ENCODE measurements around the gene CHN2. TPM values are rescaled to one million over a fixed set of nuclear protein-coding genes. Genes with fewer than 3 reads are reported as not detected.

The CHN2 gene
- total RNA-seq, 1 experiment from 2014 or later = 5.1 TPM

DNA sequence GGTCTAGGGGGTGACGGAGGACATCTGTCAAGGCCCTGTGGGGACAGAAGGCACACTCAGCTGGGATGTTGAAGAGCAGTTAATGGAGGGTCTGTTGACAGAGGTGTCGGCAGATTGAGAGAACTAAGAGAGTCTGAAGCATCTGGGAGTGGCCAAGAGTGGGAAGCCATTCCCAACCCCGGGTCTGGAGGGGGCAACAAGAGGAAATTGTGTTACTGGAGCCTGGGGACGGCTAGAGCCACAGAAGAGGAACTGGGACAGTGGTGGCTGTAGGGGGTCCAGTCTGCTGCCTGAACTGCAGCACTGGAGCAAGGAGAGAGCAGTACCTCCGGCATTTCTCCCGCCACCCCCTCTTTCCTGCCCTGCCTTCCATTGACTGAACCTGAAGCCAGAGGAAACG is 136.6 kb downstream of the CHN2 start:
- ChIA-PET POLR2A (no interaction called here), CTCF (interaction anchor here (1.4 kb wide), 1 partner anchor 12 kb away, joined by 3 read pairs; no protein-coding TSS in a partner anchor)
- Mint-ChIP-seq H3K36me3 (ENCODE audit: insufficient read depth, unreplicated experiment) (no peaks in the 10 kb centered on the region), H3K4me3 (ENCODE audit: unreplicated experiment) (no peak overlapping the region), H3K9me3 (ENCODE audit: unreplicated experiment) (no peaks in the 10 kb centered on the region), H3K27ac (ENCODE audit: low read depth, unreplicated experiment) (peak overlapping the region; percentile 19), H3K27me3 (ENCODE audit: insufficient read depth, unreplicated experiment) (no peaks in the 10 kb centered on the region), H3K4me1 (ENCODE audit: insufficient read depth, unreplicated experiment) (peaks cover 20% of the 10 kb centered on the region)
- TF ChIP-seq, protein P1, sequence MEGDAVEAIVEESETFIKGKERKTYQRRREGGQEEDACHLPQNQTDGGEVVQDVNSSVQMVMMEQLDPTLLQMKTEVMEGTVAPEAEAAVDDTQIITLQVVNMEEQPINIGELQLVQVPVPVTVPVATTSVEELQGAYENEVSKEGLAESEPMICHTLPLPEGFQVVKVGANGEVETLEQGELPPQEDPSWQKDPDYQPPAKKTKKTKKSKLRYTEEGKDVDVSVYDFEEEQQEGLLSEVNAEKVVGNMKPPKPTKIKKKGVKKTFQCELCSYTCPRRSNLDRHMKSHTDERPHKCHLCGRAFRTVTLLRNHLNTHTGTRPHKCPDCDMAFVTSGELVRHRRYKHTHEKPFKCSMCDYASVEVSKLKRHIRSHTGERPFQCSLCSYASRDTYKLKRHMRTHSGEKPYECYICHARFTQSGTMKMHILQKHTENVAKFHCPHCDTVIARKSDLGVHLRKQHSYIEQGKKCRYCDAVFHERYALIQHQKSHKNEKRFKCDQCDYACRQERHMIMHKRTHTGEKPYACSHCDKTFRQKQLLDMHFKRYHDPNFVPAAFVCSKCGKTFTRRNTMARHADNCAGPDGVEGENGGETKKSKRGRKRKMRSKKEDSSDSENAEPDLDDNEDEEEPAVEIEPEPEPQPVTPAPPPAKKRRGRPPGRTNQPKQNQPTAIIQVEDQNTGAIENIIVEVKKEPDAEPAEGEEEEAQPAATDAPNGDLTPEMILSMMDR (IDR thresholded peaks at IDR 0.05; ENCODE audit: unreplicated experiment) = no peak
- DNase-seq (ENCODE audit: unreplicated experiment) = no peak
- no TSS peak for BruUV-seq (replicated peaks)
- intact Hi-C loops (cut with micrococcal nuclease) = no loop called here

- no peak overlapping the region for H3K27ac Mint-ChIP-seq (ENCODE audit: low read depth, unreplicated experiment)
- CTCF ChIA-PET = interaction anchor here (1.2 kb wide), 1 partner anchor 144 kb away, joined by 5 read pairs; no protein-coding TSS in a partner anchor
Observed at GRCh38 chr7:29332042-29332811, 137.7 kb downstream of the CHN2 start.

DNA sequence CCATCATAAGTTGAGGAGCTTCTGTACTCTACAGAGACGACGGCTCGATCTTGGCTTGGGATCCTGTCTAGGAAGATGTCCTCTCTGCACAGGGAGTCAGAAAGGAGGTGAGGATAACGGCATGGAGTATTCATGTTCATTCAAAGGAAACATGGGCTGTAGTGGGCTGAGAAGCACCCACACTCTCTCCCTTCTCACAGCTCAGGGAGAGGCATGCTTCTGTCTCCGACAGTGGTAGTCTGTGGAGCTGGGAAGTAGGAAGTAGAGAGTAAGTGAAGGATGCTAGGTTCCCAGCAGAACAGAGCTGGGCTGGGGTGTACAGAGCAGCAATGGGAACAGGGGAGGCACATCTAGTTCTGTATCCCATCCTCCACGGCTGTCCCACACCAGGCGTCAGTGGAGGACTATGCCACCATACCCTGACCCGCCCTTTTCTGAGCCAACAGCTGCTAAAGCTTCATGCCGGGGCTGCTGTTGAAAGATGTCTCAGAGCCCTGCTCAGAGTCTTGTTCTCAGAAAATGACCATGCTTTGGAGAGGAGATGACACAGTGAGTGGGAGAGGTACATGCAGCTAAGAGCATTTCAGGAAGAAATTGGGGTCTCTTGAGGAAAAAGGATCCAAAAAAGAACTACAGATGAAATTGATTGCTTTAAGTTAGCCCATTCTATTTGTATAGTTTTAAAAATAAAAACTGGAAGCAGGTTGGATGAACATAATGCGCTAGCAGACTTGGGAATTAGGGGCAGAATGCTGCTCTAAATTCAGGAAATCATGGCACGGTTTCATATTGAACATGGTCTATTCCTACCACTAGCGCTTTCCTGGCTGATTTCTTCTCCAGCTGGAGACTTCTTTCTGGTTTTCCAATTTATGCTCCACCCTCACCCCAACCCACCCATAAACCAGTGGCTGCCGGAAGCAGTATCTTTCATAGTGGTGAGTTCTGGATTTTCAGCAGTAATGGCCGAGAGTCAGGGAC is 138.6 kb downstream of the CHN2 start:
- H3K4me3 Mint-ChIP-seq (ENCODE audit: unreplicated experiment) = no peak overlapping the region
- H3K27ac Mint-ChIP-seq (ENCODE audit: low read depth, unreplicated experiment) = no peak overlapping the region
- no peaks in the 10 kb centered on the region for H3K27me3 Mint-ChIP-seq (ENCODE audit: insufficient read depth, unreplicated experiment)
- no peaks in the 10 kb centered on the region for H3K9me3 Mint-ChIP-seq (ENCODE audit: unreplicated experiment)
- CTCF ChIA-PET = interaction anchor here (0.6 to 1.2 kb wide), 7 partner anchors 13 to 411 kb away, joined by 3 to 5 read pairs (median 3); no protein-coding TSS in a partner anchor
- intact Hi-C loops (cut with micrococcal nuclease) = no loop called here
- no peak for DNase-seq (ENCODE audit: unreplicated experiment)
- no peaks in the 10 kb centered on the region for H3K36me3 Mint-ChIP-seq (ENCODE audit: insufficient read depth, unreplicated experiment)
- no TSS peak for BruUV-seq (replicated peaks)
- TF ChIP-seq, protein P1 (IDR thresholded peaks at IDR 0.05; ENCODE audit: unreplicated experiment) = no peak
- peaks cover 23% of the 10 kb centered on the region for H3K4me1 Mint-ChIP-seq (ENCODE audit: insufficient read depth, unreplicated experiment)
- POLR2A ChIA-PET = no interaction called here

More at GRCh38 chr7:29332042-29332811, 137.7 kb downstream of the CHN2 start:
- H3K4me3 Mint-ChIP-seq (ENCODE audit: unreplicated experiment) = no peak overlapping the region
- intact Hi-C loops (cut with micrococcal nuclease) = no loop called here
- no TSS peak for BruUV-seq (replicated peaks)
- POLR2A ChIA-PET = no interaction called here
- H3K27me3 Mint-ChIP-seq (ENCODE audit: insufficient read depth, unreplicated experiment) = no peaks in the 10 kb centered on the region
- no peak for DNase-seq (ENCODE audit: unreplicated experiment)
- TF ChIP-seq, protein P1 (IDR thresholded peaks at IDR 0.05; ENCODE audit: unreplicated experiment) = no peak
- H3K9me3 Mint-ChIP-seq (ENCODE audit: unreplicated experiment) = no peaks in the 10 kb centered on the region
- H3K36me3 Mint-ChIP-seq (ENCODE audit: insufficient read depth, unreplicated experiment) = no peaks in the 10 kb centered on the region
- peaks cover 26% of the 10 kb centered on the region for H3K4me1 Mint-ChIP-seq (ENCODE audit: insufficient read depth, unreplicated experiment)
